Activated naive CD4-positive, alpha-beta T cell treated with anti-CD3 and anti-CD28 coated beads, Interleukin-2, amount 10 ng/mL, durations not matched to agents 7 days and 5 days (primary cell): ENCODE results near the gene GPR27.

Experiments
- CTCF ChIA-PET: fragments of 350-600 bp; sonication (Branson Sonifier 250); formaldehyde crosslinking; loops from one replicate; lab custom pipeline; 2021; ENCODE audit warnings: antibody characterized with exemption; lab: Charles Lee
- DNase-seq: peaks from one replicate; pipeline ENCODE4 v3.0.0-alpha.2; 2020
- H3K27ac Mint-ChIP-seq: one replicate; pipeline ENCODE4 v1.8.0; 2021; ENCODE audit warnings: mild to moderate bottlenecking, moderate library complexity, mixed read lengths
- H3K27me3 Mint-ChIP-seq: one replicate; pipeline ENCODE4 v1.8.0; 2021; ENCODE audit warnings: mild to moderate bottlenecking, mixed read lengths
- H3K36me3 Mint-ChIP-seq: one replicate; pipeline ENCODE4 v1.8.0; 2021; ENCODE audit warnings: mixed read lengths
- H3K4me1 Mint-ChIP-seq: one replicate; pipeline ENCODE4 v1.8.0; 2021; ENCODE audit warnings: mixed read lengths
- H3K4me3 Mint-ChIP-seq: one replicate; pipeline ENCODE4 v1.8.0; 2021; ENCODE audit warnings: mild to moderate bottlenecking, moderate library complexity, mixed read lengths
- H3K9me3 Mint-ChIP-seq: one replicate; pipeline ENCODE4 v1.8.0; 2021; ENCODE audit warnings: mixed read lengths

GPR27 gene, protein sequence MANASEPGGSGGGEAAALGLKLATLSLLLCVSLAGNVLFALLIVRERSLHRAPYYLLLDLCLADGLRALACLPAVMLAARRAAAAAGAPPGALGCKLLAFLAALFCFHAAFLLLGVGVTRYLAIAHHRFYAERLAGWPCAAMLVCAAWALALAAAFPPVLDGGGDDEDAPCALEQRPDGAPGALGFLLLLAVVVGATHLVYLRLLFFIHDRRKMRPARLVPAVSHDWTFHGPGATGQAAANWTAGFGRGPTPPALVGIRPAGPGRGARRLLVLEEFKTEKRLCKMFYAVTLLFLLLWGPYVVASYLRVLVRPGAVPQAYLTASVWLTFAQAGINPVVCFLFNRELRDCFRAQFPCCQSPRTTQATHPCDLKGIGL

DNA sequence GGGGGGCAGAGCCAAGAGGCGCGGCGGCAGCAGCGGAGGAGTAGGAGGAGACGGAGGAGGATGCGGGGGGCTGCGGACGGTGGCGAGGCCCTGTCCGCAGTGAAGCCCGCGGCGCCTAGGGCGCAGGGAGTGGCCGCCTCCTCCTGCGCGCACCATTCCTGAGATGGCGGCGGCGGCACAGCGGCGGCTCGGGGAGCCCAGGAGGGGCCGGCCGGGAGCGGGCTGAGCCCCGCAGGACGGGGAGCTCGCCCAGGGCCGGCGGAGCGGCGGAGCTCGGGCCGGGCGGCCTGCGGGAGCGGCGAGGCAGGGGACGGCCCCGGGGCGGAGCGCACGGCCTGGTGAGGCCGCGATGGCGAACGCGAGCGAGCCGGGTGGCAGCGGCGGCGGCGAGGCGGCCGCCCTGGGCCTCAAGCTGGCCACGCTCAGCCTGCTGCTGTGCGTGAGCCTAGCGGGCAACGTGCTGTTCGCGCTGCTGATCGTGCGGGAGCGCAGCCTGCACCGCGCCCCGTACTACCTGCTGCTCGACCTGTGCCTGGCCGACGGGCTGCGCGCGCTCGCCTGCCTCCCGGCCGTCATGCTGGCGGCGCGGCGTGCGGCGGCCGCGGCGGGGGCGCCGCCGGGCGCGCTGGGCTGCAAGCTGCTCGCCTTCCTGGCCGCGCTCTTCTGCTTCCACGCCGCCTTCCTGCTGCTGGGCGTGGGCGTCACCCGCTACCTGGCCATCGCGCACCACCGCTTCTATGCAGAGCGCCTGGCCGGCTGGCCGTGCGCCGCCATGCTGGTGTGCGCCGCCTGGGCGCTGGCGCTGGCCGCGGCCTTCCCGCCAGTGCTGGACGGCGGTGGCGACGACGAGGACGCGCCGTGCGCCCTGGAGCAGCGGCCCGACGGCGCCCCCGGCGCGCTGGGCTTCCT, at the start of gene GPR27:
TSS of gene GPR27 (plus strand) at position 155 of the 909 bp plus-strand sequence. CDS start at position 350, 195 bp downstream.
- CTCF ChIA-PET: interaction anchor here (1.0 to 1.8 kb wide), 2 partner anchors 24 to 43 kb away, joined by 3 to 8 read pairs; no protein-coding TSS in a partner anchor
- Mint-ChIP-seq H3K27me3 (peaks cover 71% of the 10 kb centered on the region), H3K9me3 (no peaks in the 10 kb centered on the region), H3K27ac (no peak within 1 kb of the TSS), H3K4me1 (peaks cover 6% of the 10 kb centered on the region), H3K36me3 (peaks cover 3% of the 10 kb centered on the region), H3K4me3 (peak within 1 kb of the TSS; percentile 64)
- DNase-seq: peak; percentile 37

DNA sequence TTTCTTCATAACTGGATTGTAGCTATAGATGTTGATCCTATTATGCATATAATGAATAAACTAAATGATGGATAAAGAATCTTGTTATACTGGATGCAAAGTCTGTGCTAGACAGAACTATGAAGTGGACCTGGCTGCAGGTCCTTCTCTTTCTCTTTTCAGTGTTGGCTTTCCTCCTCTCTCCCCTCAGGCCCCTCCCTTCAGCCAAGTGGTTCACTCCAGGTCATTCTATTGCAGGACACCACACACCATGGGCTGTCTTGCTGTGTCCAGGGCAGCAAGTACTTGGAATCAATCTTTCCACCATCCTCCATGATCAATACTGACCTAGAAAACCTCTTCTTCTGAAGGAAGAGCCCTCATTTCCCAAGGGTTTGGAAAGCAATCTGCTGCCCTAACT, 48.7 kb upstream of the GPR27 start:
- Mint-ChIP-seq H3K36me3 (peaks cover 78% of the 10 kb centered on the region), H3K9me3 (no peaks in the 10 kb centered on the region), H3K27ac (peak overlapping the region; percentile 64), H3K27me3 (no peaks in the 10 kb centered on the region), H3K4me3 (no peak overlapping the region), H3K4me1 (peaks cover 81% of the 10 kb centered on the region)
- CTCF ChIA-PET: interaction anchor here (1.0 kb wide), 1 partner anchor 170 kb away, joined by 3 read pairs; no protein-coding TSS in a partner anchor
- DNase-seq: no peak

DNA sequence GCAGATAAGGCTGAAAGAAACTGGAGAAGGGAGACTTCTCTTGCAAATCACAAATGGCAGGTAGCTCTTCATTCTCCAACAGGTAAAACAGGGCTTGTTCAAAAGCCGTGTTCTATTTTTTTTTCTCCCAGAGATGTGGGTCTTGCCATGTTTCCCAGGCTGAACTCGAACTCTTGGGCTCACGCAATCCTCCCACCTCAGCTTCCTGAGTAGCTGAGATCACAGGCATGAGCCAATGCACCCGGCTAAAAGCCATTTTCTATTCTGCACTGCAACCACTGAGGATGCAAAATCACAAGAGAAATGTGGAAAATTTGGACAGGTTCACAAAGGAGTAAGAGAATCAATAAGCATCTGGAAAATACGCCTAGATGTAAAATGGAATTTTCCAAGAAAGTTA, 48.0 kb upstream of the GPR27 start:
- CTCF ChIA-PET: interaction anchor here (0.6 kb wide), 1 partner anchor 15 kb away, joined by 3 read pairs; no protein-coding TSS in a partner anchor
- H3K36me3 Mint-ChIP-seq: peaks cover 81% of the 10 kb centered on the region
- no peaks in the 10 kb centered on the region for H3K27me3 Mint-ChIP-seq
- H3K27ac Mint-ChIP-seq: no peak overlapping the region
- no peak overlapping the region for H3K4me3 Mint-ChIP-seq
- no peak for DNase-seq
- H3K9me3 Mint-ChIP-seq: no peaks in the 10 kb centered on the region
- H3K4me1 Mint-ChIP-seq: peaks cover 87% of the 10 kb centered on the region

DNA sequence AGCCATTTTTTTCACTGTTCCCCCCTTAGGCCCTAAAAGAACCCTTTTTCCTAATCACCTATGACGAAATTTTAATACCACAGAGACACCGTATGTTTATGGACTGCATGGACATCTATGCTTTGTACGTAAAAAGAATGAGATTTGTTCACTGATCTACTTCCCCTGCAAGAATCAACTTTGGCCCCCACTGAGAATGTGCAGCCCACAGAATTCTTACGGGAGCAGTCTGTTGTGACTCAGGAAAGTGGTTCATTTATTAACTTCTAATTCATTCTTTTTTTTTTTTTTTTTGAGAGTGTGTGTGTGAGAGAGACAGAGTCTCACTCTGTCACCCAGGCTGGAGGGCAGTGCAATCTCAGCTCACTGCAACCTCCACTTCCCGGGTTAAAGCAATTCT, 46.1 kb upstream of the GPR27 start:
- Mint-ChIP-seq H3K27ac (no peak overlapping the region), H3K9me3 (no peaks in the 10 kb centered on the region), H3K4me1 (peaks cover 81% of the 10 kb centered on the region), H3K27me3 (no peaks in the 10 kb centered on the region), H3K36me3 (peaks cover 68% of the 10 kb centered on the region), H3K4me3 (no peak overlapping the region)
- CTCF ChIA-PET: interaction anchor here (1.9 kb wide), 1 partner anchor 22 kb away, joined by 6 read pairs; no protein-coding TSS in a partner anchor
- no peak for DNase-seq

DNA sequence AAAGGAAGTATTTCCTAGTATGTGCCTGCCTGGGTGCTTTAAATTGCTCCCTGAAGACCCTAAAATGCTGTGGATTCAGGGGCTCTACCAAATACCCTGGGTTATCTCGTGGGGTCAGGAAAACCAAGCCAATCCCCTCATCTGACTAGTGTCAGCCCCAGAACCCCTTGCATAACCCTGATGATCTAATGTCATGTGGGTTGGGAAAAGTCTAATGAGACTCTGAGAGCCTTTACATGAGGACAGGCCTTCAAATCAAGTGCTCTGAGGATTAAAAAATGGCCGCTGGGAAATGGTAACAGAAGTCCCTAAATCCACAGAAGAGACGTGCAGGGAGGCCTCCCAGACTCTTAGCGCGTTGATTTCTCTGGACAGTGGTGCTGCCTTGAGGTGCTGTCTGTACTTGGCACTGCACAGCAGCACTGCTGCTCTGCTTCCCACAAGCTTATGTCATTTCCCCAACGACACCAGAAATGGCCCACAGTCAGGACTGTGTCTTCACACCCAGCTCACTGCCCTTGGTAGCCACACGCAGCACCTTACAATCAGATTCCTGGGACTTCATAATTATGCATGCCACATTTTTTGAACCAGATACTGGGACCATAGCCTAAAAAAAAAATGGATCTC, 45.1 kb upstream of the GPR27 start:
- DNase-seq: no peak
- CTCF ChIA-PET: interaction anchor here (1.4 to 3.9 kb wide), 3 partner anchors 21 to 1113 kb away, joined by 4 to 39 read pairs (median 4); no protein-coding TSS in a partner anchor
- Mint-ChIP-seq H3K27ac (no peak overlapping the region), H3K9me3 (no peaks in the 10 kb centered on the region), H3K27me3 (no peaks in the 10 kb centered on the region), H3K36me3 (peaks cover 66% of the 10 kb centered on the region), H3K4me3 (no peak overlapping the region), H3K4me1 (peaks cover 77% of the 10 kb centered on the region)

DNA sequence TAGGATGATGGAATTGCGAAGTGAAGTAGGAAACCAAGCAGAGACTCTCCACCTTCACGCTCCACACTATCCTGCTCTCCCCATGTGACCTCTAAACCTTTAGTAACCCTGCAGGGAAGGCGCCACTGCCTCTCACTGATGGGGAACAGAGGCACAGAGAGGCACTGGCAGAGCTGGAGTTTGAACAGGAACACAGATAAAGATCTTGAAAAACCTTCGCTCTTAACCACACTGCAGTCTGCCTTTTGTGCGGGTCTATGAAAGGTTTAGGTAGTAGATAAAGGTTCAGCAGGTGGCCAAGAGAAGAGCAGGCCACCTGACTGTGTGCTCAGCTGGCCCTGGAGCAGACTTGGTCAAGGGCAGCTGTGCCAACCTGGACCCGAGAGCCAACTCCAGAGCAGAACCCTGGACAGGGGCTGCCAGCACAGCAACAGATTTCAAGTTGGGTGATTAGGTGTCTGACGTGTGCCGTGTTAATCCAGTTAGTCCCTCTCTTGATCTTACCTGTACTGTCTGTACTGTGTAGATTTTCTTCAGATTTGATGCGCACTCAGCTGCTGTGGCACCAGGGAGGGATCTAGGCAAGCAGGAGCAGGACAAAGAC, 43.6 kb upstream of the GPR27 start:
- peaks cover 53% of the 10 kb centered on the region for H3K36me3 Mint-ChIP-seq

DNA sequence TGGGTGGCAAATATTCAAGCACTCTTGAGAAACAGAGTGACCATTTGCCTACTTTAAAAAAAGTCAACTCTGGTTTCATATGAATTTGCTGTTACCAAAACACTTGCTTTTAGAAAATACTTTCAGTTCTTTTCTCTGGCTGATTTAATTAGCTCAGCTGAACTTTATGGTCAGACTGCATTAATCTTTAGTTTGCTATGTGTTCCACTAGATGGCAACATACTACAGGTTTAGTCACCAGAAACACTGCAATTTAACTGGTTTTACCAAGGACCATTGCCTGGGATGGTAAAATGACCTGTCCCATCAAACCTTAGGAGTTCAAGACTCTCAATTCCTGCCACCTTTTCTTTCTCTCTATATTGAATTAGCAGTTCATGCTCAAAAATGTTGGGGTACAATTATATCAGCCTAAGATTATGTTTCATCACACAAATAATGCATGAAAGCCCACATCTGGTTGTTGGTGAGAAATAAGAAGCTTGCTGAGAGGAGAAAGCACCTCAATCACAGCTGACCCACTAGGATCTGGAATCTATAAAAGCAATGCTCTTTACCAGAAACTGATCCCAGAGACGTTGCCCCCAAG, 42.7 kb upstream of the GPR27 start:
- H3K9me3 Mint-ChIP-seq: no peaks in the 10 kb centered on the region
- H3K4me3 Mint-ChIP-seq: no peak overlapping the region
- peaks cover 45% of the 10 kb centered on the region for H3K36me3 Mint-ChIP-seq
- DNase-seq: no peak
- H3K4me1 Mint-ChIP-seq: peaks cover 64% of the 10 kb centered on the region
- no peaks in the 10 kb centered on the region for H3K27me3 Mint-ChIP-seq
- no peak overlapping the region for H3K27ac Mint-ChIP-seq
- CTCF ChIA-PET: interaction anchor here (0.6 to 4.0 kb wide), 14 partner anchors 9 to 1337 kb away, joined by 3 to 39 read pairs (median 4); partner anchors contain the start of gene GPR27

More for the DNA sequence above, 43.6 kb upstream of the GPR27 start:
- peak; percentile 34 for DNase-seq
- peaks cover 71% of the 10 kb centered on the region for H3K4me1 Mint-ChIP-seq
- CTCF ChIA-PET: interaction anchor here (0.9 to 3.9 kb wide), 7 partner anchors 10 to 1112 kb away, joined by 3 to 39 read pairs (median 4); no protein-coding TSS in a partner anchor
- no peaks in the 10 kb centered on the region for H3K9me3 Mint-ChIP-seq
- no peaks in the 10 kb centered on the region for H3K27me3 Mint-ChIP-seq
- no peak overlapping the region for H3K4me3 Mint-ChIP-seq
- H3K27ac Mint-ChIP-seq: peak overlapping the region; percentile 72

DNA sequence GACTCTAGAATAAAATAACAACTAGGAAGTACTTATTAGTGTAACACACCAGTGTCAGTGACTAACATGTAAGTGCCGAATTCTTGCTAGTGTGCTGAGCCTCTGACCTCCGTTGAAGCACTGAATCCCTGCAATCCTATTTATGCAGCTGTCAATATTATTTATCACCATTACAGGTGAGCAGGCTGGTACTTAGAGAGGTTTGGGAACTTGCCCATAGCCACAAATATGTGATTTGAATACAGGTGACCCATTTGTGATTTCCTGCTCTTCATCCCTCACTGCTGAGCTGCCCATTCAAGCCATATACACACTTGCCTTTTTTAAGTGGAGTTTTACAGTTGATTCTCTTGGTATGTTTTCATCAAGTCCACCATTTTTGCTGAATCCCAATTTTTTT, 40.6 kb upstream of the GPR27 start:
- H3K4me3 Mint-ChIP-seq: no peak overlapping the region

DNA sequence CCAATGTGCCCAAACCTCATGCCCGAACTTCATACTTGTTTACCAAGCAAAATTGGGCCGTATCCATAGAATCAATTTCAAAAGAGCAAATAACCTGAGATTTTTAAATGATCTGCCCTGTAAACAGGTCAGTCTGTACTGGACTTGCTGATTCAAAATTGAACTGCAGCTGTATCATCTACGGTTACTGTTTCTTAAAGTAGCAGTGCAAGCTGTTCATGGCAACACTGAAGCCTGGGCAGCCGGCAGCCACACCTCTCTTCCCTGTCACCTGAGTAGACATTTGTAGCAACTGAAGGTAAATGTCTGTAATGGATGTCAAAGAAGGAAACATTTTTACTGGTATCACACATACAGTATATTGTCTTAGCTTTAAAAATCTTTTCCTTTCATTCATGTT, 39.1 kb upstream of the GPR27 start:
- H3K4me1 Mint-ChIP-seq: peaks cover 69% of the 10 kb centered on the region
- H3K9me3 Mint-ChIP-seq: no peaks in the 10 kb centered on the region
- H3K36me3 Mint-ChIP-seq: peaks cover 34% of the 10 kb centered on the region
- H3K4me3 Mint-ChIP-seq: no peak overlapping the region
- DNase-seq: no peak
- CTCF ChIA-PET: interaction anchor here (0.9 to 2.3 kb wide), 2 partner anchors 14 to 17 kb away, joined by 3 to 7 read pairs; no protein-coding TSS in a partner anchor
- peak overlapping the region; percentile 26 for H3K27ac Mint-ChIP-seq
- H3K27me3 Mint-ChIP-seq: no peaks in the 10 kb centered on the region

More for the DNA sequence above, 40.6 kb upstream of the GPR27 start:
- no peak for DNase-seq
- no peaks in the 10 kb centered on the region for H3K27me3 Mint-ChIP-seq
- CTCF ChIA-PET: interaction anchor here (0.6 to 4.0 kb wide), 5 partner anchors 10 to 163 kb away, joined by 3 to 34 read pairs (median 5); no protein-coding TSS in a partner anchor
- H3K36me3 Mint-ChIP-seq: peaks cover 34% of the 10 kb centered on the region
- H3K9me3 Mint-ChIP-seq: no peaks in the 10 kb centered on the region
- peaks cover 66% of the 10 kb centered on the region for H3K4me1 Mint-ChIP-seq
- H3K27ac Mint-ChIP-seq: no peak overlapping the region

DNA sequence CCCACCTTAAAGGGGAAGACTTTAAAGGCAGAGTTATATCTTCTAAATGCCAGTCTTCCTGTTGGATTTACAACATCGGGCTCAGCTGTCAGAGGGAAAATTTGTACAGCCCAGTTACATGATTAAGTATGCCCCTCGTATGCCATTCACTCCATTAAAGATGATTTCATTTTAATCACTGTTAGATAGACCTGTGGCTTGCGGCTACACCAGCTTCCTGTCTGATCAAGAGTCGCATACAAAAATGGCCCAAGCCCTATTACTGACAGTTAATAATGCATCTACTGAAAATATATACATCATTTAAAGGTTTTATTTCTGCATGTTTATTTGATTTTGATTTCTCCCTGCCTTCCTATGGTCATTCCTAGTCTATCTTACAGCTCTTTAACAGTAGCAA, 35.6 kb upstream of the GPR27 start:
- H3K27me3 Mint-ChIP-seq: no peaks in the 10 kb centered on the region
- no peak overlapping the region for H3K4me3 Mint-ChIP-seq
- no peak overlapping the region for H3K27ac Mint-ChIP-seq
- CTCF ChIA-PET: interaction anchor here (1.0 to 1.2 kb wide), 3 partner anchors 11 to 12 kb away, joined by 3 read pairs; no protein-coding TSS in a partner anchor
- DNase-seq: peak; percentile 36
- no peaks in the 10 kb centered on the region for H3K9me3 Mint-ChIP-seq
- peaks cover 41% of the 10 kb centered on the region for H3K36me3 Mint-ChIP-seq
- H3K4me1 Mint-ChIP-seq: peaks cover 73% of the 10 kb centered on the region

DNA sequence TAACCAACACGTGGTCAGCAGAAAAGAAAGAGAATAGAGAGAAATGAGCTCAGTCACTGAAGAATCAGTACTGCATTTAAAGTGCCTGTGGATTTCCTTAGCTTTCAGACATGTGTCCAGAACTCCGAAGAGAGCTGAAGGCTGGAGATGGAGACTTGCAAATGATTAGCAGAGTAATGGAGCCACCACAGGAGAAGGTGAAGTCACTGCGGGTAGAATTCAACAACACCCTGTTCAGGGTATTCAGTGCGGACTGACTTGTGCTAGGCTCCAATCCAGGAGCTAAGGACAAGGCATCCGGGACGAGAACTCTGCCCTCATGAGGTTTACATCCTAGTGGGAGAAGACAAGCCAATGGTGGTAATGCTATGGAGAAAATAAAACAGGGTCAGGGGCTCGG, 32.7 kb upstream of the GPR27 start:
- H3K27ac Mint-ChIP-seq: peak overlapping the region; percentile 88
- DNase-seq: no peak
- CTCF ChIA-PET: interaction anchor here (2.4 kb wide), 1 partner anchor 10 kb away, joined by 7 read pairs; no protein-coding TSS in a partner anchor
- peaks cover 71% of the 10 kb centered on the region for H3K4me1 Mint-ChIP-seq
- peaks cover 39% of the 10 kb centered on the region for H3K36me3 Mint-ChIP-seq
- no peaks in the 10 kb centered on the region for H3K27me3 Mint-ChIP-seq
- no peaks in the 10 kb centered on the region for H3K9me3 Mint-ChIP-seq
- peak overlapping the region; percentile 57 for H3K4me3 Mint-ChIP-seq

DNA sequence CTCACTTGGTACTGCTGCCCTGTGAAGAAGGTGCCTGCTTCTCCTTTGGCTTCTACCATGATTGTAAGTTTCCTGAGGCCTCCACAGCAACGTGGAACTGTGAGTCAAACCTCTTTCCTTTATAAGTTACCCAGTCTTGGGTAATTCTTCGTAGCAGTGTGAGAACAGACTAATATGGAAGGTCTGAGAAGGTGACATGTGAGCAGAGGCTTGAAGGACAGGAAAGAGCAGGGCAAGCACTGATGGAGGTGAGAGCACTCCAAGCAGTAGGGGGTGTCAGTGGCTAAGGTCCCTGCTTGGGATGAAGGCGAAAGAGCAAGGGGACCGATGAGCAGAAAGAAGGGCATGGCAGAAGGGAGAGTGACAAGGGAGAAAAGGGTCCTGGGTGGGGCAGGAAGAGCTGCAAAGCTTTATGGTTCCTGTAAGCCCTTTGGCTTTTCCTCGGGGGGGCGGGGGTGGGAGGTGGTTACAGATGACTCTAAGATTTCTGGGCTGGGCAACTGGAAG, 32.0 kb upstream of the GPR27 start:
- DNase-seq: peak; percentile 54
- CTCF ChIA-PET: interaction anchor here (0.7 to 2.4 kb wide), 2 partner anchors 11 to 593 kb away, joined by 3 to 7 read pairs; no protein-coding TSS in a partner anchor
- peak overlapping the region; percentile 88 for H3K27ac Mint-ChIP-seq

More for the DNA sequence above, 32.0 kb upstream of the GPR27 start:
- peak overlapping the region; percentile 94 for H3K4me3 Mint-ChIP-seq
- peaks cover 36% of the 10 kb centered on the region for H3K36me3 Mint-ChIP-seq
- H3K27me3 Mint-ChIP-seq: no peaks in the 10 kb centered on the region
- peaks cover 75% of the 10 kb centered on the region for H3K4me1 Mint-ChIP-seq
- no peaks in the 10 kb centered on the region for H3K9me3 Mint-ChIP-seq
